Measurements from ENCODE around the gene GFI1. TPM values are rescaled to one million over a fixed set of nuclear protein-coding genes. Genes with fewer than 3 reads are reported as not detected.

Gene GFI1
- total and polyA plus RNA-seq, 11 donors = 0.04 to 0.93 (median 0.16) TPM; not detected in 2

GRCh38 chr1:92447033-92447681, 39.6 kb downstream of the GFI1 start:
- intact Hi-C loops (cut with DNase I) = no loop called here
- H3K27me3 ChIP-seq = no peaks in the 10 kb centered on the region
- peaks cover 0 to 5% (median 0%) of the 10 kb centered on the region in 12 donors for H3K4me1 ChIP-seq
- DNase-seq (no peak), ATAC-seq (no peak)
- no peaks in the 10 kb centered on the region for H3K36me3 ChIP-seq
- WGBS, 4 donors = 57 to 67% (median 60%) methylated on average over 3 of the region's 3 CpGs
- H3K4me3 ChIP-seq = no peak overlapping the region
- no peak overlapping the region for H3K27ac ChIP-seq
- TF ChIP-seq, protein P1, sequence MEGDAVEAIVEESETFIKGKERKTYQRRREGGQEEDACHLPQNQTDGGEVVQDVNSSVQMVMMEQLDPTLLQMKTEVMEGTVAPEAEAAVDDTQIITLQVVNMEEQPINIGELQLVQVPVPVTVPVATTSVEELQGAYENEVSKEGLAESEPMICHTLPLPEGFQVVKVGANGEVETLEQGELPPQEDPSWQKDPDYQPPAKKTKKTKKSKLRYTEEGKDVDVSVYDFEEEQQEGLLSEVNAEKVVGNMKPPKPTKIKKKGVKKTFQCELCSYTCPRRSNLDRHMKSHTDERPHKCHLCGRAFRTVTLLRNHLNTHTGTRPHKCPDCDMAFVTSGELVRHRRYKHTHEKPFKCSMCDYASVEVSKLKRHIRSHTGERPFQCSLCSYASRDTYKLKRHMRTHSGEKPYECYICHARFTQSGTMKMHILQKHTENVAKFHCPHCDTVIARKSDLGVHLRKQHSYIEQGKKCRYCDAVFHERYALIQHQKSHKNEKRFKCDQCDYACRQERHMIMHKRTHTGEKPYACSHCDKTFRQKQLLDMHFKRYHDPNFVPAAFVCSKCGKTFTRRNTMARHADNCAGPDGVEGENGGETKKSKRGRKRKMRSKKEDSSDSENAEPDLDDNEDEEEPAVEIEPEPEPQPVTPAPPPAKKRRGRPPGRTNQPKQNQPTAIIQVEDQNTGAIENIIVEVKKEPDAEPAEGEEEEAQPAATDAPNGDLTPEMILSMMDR (IDR thresholded peaks at IDR 0.05) = no peak
- TF ChIP-seq POLR2A (IDR thresholded peaks at IDR 0.05) = no peak
- peaks cover 0 to 5% (median 0%) of the 10 kb centered on the region in 12 donors for H3K9me3 ChIP-seq

GRCh38 chr1:92446546-92446945, 40.2 kb downstream of the GFI1 start:
- whole genome bisulfite sequencing, 4 donors = 22 to 32% (median 25%) methylated on average over 2 of the region's 2 CpGs

GRCh38 chr1:92445865-92446264, 40.9 kb downstream of the GFI1 start:
- WGBS, 4 donors = 91 to 97% (median 95%) methylated on average over 2 of the region's 2 CpGs
- ATAC-seq = no peak
- intact Hi-C loops (cut with DNase I) = no loop called here

More at GRCh38 chr1:92446546-92446945, 40.2 kb downstream of the GFI1 start:
- TF ChIP-seq POLR2A (IDR thresholded peaks at IDR 0.05) = no peak
- TF ChIP-seq, protein P1 (IDR thresholded peaks at IDR 0.05) = no peak
- intact Hi-C loops (cut with DNase I) = no loop called here
- Histone ChIP-seq H3K27ac (no peak overlapping the region), H3K36me3 (no peaks in the 10 kb centered on the region), H3K27me3 (no peaks in the 10 kb centered on the region), H3K9me3 (peaks cover 0 to 5% (median 0%) of the 10 kb centered on the region in 12 donors), H3K4me3 (no peak overlapping the region), H3K4me1 (peaks cover 0 to 5% (median 0%) of the 10 kb centered on the region in 12 donors)
- ATAC-seq (no peak), DNase-seq (no peak)

GRCh38 chr1:92444351-92444750, 42.4 kb downstream of the GFI1 start:
- H3K4me1 ChIP-seq = peaks cover 0 to 5% (median 0%) of the 10 kb centered on the region in 12 donors
- intact Hi-C loops (cut with DNase I) = no loop called here
- H3K27me3 ChIP-seq = no peaks in the 10 kb centered on the region
- ATAC-seq (no peak), DNase-seq (no peak)
- H3K4me3 ChIP-seq = no peak overlapping the region
- TF ChIP-seq, protein P1 (IDR thresholded peaks at IDR 0.05) = no peak
- H3K9me3 ChIP-seq = peaks cover 0 to under 1% (median 0%) of the 10 kb centered on the region in 12 donors
- H3K27ac ChIP-seq = no peak overlapping the region
- WGBS, 4 donors = 50 to 69% (median 67%) methylated on average over 1 of the region's 1 CpG
- no peaks in the 10 kb centered on the region for H3K36me3 ChIP-seq

More at GRCh38 chr1:92445865-92446264, 40.9 kb downstream of the GFI1 start:
- Histone ChIP-seq H3K27me3 (no peaks in the 10 kb centered on the region), H3K4me1 (peaks cover 0 to 5% (median 0%) of the 10 kb centered on the region in 12 donors), H3K36me3 (no peaks in the 10 kb centered on the region), H3K27ac (no peak overlapping the region), H3K9me3 (peaks cover 0 to 5% (median 0%) of the 10 kb centered on the region in 12 donors), H3K4me3 (no peak overlapping the region)
- no peak for DNase-seq
- TF ChIP-seq, protein P1 (IDR thresholded peaks at IDR 0.05) = no peak
- TF ChIP-seq POLR2A (IDR thresholded peaks at IDR 0.05) = no peak

Measured in heart left ventricle (tissue), 16 donors.